Skeletal muscle satellite cell (primary cell): ENCODE measurements around the gene CELA3A.
"Not testable (repeated sequence)": the region's sequence is repeated elsewhere in the genome, so short reads cannot be mapped to it uniquely, and the experiment has no call there.

ENCODE experiments used
- H3K27me3 ChIP-seq: 2 replicates; pipeline ENCODE4 v1.7.0; 2013; ENCODE audit warnings: low read length; ENCODE audit not compliant: control insufficient read depth, insufficient read depth
- H3K36me3 ChIP-seq: 2 replicates; pipeline ENCODE4 v1.7.0; 2013; ENCODE audit warnings: mild to moderate bottlenecking, control low read depth, low read length; ENCODE audit not compliant: insufficient read depth
- H3K4me1 ChIP-seq: 2 replicates; pipeline ENCODE4 v1.7.0; 2013; ENCODE audit warnings: low read length; ENCODE audit not compliant: control insufficient read depth, insufficient read depth
- H3K4me2 ChIP-seq: 2 replicates; pipeline ENCODE4 v1.7.0; 2013; ENCODE audit warnings: mild to moderate bottlenecking, low read length
- H3K4me3 ChIP-seq: 2 replicates; pipeline ENCODE4 v1.7.0; 2013; ENCODE audit warnings: low read length
- H3K9ac ChIP-seq: 2 replicates; pipeline ENCODE4 v1.7.0; 2013; ENCODE audit warnings: mild to moderate bottlenecking, low read depth, low read length, moderate library complexity
- H3K9me3 ChIP-seq: replicated peaks from 2 replicates; pipeline ENCODE4 v1.7.0; 2013; ENCODE audit warnings: mild to moderate bottlenecking, control low read depth, low read length

The CELA3A gene

DNA sequence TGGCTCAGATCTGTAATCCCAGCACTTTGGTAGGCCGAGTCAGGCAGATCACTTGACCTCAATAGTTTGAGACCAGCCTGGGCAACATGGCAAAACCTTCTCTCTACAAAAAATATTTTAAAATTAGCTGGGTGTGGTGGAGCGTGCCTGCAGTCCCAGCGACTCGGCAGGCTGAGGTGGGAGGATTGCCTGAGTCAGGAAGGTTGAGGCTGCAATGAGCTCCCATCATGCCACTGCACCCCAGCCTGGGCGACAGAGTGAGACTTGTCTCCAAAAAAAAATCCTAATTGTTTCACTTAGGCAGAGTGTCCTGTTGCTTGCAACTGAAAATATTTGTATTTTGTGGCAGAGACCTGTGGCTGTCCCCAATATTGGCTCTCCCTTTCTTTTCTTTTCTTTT is 32.4 kb upstream of the CELA3A start:
- H3K9ac ChIP-seq, H3K36me3 ChIP-seq, H3K27me3 ChIP-seq, H3K4me3 ChIP-seq, H3K4me2 ChIP-seq, H3K9me3 ChIP-seq: not testable (repeated sequence)
- H3K4me1 ChIP-seq, result peaks cover 15% of the 10 kb centered on the region

DNA sequence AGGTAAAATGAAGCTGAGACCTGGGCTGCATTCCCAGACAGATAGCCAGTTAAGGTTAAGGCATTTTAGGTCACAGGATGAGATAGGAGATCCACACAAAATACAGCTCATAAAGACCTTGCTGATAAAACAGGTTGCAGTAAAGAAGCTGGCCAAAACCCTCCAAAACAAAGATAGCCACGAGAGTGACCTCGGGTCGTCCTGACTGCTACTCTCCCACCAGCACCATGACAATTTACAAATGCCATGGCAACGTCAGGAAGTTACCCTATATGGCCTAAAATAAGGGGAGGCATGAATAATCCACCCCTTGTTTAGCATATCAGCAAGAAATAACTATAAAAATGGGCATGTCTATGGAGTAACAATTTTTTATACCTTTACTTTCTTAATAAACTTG is 30.9 kb upstream of the CELA3A start:
- not testable (repeated sequence) for H3K9ac ChIP-seq, H3K4me2 ChIP-seq, H3K36me3 ChIP-seq, H3K9me3 ChIP-seq, H3K4me3 ChIP-seq, H3K27me3 ChIP-seq
- H3K4me1 ChIP-seq, result peaks cover 14% of the 10 kb centered on the region

- not testable (repeated sequence) for H3K4me1 ChIP-seq, H3K36me3 ChIP-seq, H3K4me3 ChIP-seq, H3K4me2 ChIP-seq, H3K9ac ChIP-seq, H3K9me3 ChIP-seq, H3K27me3 ChIP-seq
These were observed 28.4 kb upstream of the CELA3A start for GRCh38 chr1:21972973-21973441.

DNA sequence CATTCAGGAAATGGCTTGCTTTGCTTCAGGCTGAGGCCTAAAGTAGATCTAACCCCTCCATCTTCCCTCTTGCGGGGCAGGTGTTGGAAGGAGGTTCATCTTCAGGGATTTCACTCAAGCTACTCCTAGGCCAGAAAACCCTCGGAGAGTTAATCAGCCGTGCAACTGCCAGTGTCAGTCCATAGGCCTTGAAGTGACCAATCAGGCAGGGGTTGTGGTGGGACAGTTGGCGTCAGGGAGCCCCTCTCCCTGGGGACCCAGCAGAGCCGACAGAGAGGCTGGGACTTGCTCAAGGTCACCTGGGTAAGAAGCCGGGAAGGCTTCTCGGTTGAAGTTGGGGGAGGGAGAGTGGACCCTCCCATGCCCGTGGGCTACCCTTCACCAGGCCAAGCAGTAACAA is 27.5 kb upstream of the CELA3A start:
- H3K27me3 ChIP-seq, H3K4me2 ChIP-seq, H3K9me3 ChIP-seq, H3K4me3 ChIP-seq, H3K36me3 ChIP-seq, H3K9ac ChIP-seq, H3K4me1 ChIP-seq: not testable (repeated sequence)

GRCh38 chr1:21974699-21975098 is 26.8 kb upstream of the CELA3A start:
- H3K9me3 ChIP-seq, H3K4me3 ChIP-seq, H3K27me3 ChIP-seq, H3K4me1 ChIP-seq, H3K9ac ChIP-seq, H3K36me3 ChIP-seq, H3K4me2 ChIP-seq: not testable (repeated sequence)

DNA sequence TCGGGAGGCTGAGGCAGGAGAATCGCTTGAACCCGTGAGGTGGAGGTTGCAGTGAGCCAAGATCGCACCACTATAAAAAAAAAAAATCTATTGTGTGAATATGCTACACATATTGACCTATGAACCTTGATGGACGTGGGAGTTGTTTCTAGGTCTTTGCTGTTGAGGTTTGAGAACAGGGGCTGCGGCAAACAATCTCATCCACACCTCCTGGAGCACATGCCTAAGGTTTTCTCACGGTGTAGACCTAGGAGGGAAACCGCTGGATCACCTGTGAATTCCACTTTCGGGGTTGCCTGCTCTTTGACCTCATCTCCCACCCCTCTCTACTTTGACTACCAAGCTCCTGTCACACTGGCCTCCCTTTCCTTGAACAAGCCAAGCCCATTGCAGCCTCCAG is 26.2 kb upstream of the CELA3A start:
- not testable (repeated sequence) for H3K4me2 ChIP-seq, H3K4me1 ChIP-seq, H3K36me3 ChIP-seq, H3K4me3 ChIP-seq, H3K27me3 ChIP-seq, H3K9me3 ChIP-seq, H3K9ac ChIP-seq

- not testable (repeated sequence) for H3K4me3 ChIP-seq, H3K9me3 ChIP-seq, H3K4me2 ChIP-seq, H3K9ac ChIP-seq, H3K36me3 ChIP-seq, H3K4me1 ChIP-seq, H3K27me3 ChIP-seq
These were observed 24.7 kb upstream of the CELA3A start, which contains the start of gene CELA3B for GRCh38 chr1:21976703-21977239. CELA3B (plus strand) TSS chr1:21977022; CDS start chr1:21977040, 18 bp downstream.

DNA sequence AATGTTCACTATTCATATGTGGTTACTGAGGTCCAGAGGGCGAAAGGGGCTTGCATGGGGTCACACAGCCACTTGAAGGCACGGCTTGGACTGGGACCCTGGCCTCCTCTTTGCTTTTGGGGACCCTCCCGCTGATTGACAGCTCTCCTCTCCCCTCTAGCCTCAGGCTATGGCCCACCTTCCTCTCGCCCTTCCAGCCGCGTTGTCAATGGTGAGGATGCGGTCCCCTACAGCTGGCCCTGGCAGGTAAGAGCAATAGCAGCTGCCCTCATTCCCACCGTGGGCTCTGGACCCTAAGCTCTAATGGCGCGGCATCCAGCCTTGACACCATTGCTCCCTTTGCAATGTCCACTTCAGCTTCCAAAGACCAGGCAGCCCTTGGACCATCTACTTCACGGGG is 23.2 kb upstream of the CELA3A start:
- H3K4me2 ChIP-seq, H3K4me3 ChIP-seq, H3K36me3 ChIP-seq, H3K9ac ChIP-seq, H3K4me1 ChIP-seq, H3K9me3 ChIP-seq, H3K27me3 ChIP-seq: not testable (repeated sequence)

GRCh38 chr1:21980515-21981220 is 20.8 kb upstream of the CELA3A start:
- not testable (repeated sequence) for H3K36me3 ChIP-seq, H3K4me3 ChIP-seq, H3K9ac ChIP-seq, H3K4me2 ChIP-seq, H3K27me3 ChIP-seq, H3K4me1 ChIP-seq, H3K9me3 ChIP-seq

DNA sequence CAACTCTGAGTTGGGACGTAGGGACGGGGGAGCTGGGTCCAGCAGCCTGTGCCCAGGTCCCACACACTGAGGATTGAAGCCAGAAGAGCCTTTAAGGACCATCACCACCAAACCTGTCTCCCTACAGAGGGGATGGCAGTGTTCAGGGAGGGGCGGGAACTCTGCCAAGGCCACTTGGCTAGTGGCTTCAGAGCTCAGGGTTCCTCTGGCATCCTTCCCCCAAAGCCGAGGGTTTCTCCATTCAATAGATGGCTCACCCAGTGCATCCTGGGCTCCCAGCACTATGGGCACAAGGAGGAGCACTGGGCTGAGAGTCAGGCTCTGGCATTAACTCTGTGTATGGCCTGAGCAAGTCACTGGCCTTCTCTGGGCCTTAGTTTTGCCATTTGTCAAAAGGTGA is 20.2 kb upstream of the CELA3A start:
- not testable (repeated sequence) for H3K4me3 ChIP-seq, H3K27me3 ChIP-seq, H3K9me3 ChIP-seq, H3K9ac ChIP-seq, H3K4me2 ChIP-seq, H3K36me3 ChIP-seq, H3K4me1 ChIP-seq

- H3K4me2 ChIP-seq, H3K9ac ChIP-seq, H3K9me3 ChIP-seq, H3K27me3 ChIP-seq, H3K4me3 ChIP-seq, H3K4me1 ChIP-seq, H3K36me3 ChIP-seq: not testable (repeated sequence)
These were observed 19.3 kb upstream of the CELA3A start for GRCh38 chr1:21982122-21982521.

DNA sequence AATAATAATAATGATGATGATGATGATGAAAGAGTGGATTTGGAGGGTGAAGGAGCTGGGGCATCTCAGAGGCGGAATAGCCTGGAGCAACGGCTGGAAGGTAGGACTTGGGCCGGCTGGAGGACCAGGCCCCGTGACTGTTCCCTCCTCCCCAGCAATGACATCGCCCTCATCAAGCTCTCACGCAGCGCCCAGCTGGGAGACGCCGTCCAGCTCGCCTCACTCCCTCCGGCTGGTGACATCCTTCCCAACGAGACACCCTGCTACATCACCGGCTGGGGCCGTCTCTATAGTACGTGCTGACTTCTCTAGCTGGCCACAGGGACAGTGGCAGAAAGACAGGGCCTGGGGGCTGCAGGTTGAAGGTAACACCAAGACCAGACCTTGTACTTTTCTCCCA is 17.9 kb upstream of the CELA3A start:
- H3K4me3 ChIP-seq, H3K27me3 ChIP-seq: not testable (repeated sequence)

More for the DNA sequence above, 17.9 kb upstream of the CELA3A start:
- H3K9me3 ChIP-seq, H3K4me1 ChIP-seq, H3K9ac ChIP-seq, H3K36me3 ChIP-seq, H3K4me2 ChIP-seq: not testable (repeated sequence)
